WTC11 (cell line): ENCODE data around the gene OVOL1.

Experiments
- CTCF ChIP-seq: fragments of 200-600 bp; IDR thresholded peaks from 2 replicates; pipeline ENCODE4 v1.8.0; 2022; ENCODE audit warnings: antibody characterized with exemption
- ESRRA ChIP-seq: sonication (generic); formaldehyde crosslinking; IDR thresholded peaks from 2 replicates; pipeline ENCODE4 v1.8.1; 2022; ENCODE audit warnings: mild to moderate bottlenecking, missing genetic modification reagents, borderline replicate concordance
- ETV6 ChIP-seq: sonication (generic); formaldehyde crosslinking; IDR thresholded peaks from 2 replicates; pipeline ENCODE4 v1.8.1; 2022; ENCODE audit warnings: mild to moderate bottlenecking, missing genetic modification reagents
- FOXP1 ChIP-seq: sonication (generic); formaldehyde crosslinking; IDR thresholded peaks from 2 replicates; pipeline ENCODE4 v1.8.0; 2022; ENCODE audit warnings: missing genetic modification reagents, mild to moderate bottlenecking, moderate library complexity, borderline replicate concordance
- IRF2 ChIP-seq: sonication (generic); formaldehyde crosslinking; IDR thresholded peaks from 2 replicates; pipeline ENCODE4 v1.8.0; 2022; ENCODE audit warnings: low read depth, missing genetic modification reagents, borderline replicate concordance
- JUN ChIP-seq: sonication (generic); formaldehyde crosslinking; IDR thresholded peaks from 2 replicates; pipeline ENCODE4 v1.8.0; 2023; ENCODE audit warnings: mild to moderate bottlenecking, missing genetic modification reagents
- SMAD3 ChIP-seq: sonication (generic); formaldehyde crosslinking; IDR thresholded peaks from 2 replicates; pipeline ENCODE4 v1.8.0; 2022; ENCODE audit warnings: missing genetic modification reagents, mild to moderate bottlenecking, borderline replicate concordance
- SMAD4 ChIP-seq: sonication (generic); formaldehyde crosslinking; IDR thresholded peaks from 2 replicates; pipeline ENCODE4 v1.8.0; 2022; ENCODE audit warnings: mild to moderate bottlenecking, missing genetic modification reagents
- TEAD1 ChIP-seq: sonication (generic); formaldehyde crosslinking; IDR thresholded peaks from 2 replicates; pipeline ENCODE4 v1.8.0; 2022; ENCODE audit warnings: mild to moderate bottlenecking, missing genetic modification reagents
- TEAD4 ChIP-seq: sonication (generic); formaldehyde crosslinking; IDR thresholded peaks from 2 replicates; pipeline ENCODE4 v1.8.0; 2022; ENCODE audit warnings: mild to moderate bottlenecking, missing genetic modification reagents
- USF2 ChIP-seq: sonication (generic); formaldehyde crosslinking; IDR thresholded peaks from 2 replicates; pipeline ENCODE4 v1.8.1; 2023; ENCODE audit warnings: mild to moderate bottlenecking, missing genetic modification reagents, moderate library complexity
- ZNF263 ChIP-seq: sonication (generic); formaldehyde crosslinking; IDR thresholded peaks from 2 replicates; pipeline ENCODE4 v1.8.1; 2022; ENCODE audit warnings: low read depth, mild to moderate bottlenecking, moderate library complexity, missing genetic modification reagents
- ZSCAN18 ChIP-seq: fragments of 250-450 bp; sonication (Bioruptor Pico); IDR thresholded peaks from 2 replicates; pipeline ENCODE4 v2.1.2; 2022; ENCODE audit warnings: mild to moderate bottlenecking, moderate library complexity
- TF ChIP-seq, protein P1 (sequence below): fragments of 250-450 bp; sonication (Bioruptor Pico); IDR thresholded peaks from 2 replicates; pipeline ENCODE4 v1.8.0; 2021; ENCODE audit warnings: mild to moderate bottlenecking

DNA sequence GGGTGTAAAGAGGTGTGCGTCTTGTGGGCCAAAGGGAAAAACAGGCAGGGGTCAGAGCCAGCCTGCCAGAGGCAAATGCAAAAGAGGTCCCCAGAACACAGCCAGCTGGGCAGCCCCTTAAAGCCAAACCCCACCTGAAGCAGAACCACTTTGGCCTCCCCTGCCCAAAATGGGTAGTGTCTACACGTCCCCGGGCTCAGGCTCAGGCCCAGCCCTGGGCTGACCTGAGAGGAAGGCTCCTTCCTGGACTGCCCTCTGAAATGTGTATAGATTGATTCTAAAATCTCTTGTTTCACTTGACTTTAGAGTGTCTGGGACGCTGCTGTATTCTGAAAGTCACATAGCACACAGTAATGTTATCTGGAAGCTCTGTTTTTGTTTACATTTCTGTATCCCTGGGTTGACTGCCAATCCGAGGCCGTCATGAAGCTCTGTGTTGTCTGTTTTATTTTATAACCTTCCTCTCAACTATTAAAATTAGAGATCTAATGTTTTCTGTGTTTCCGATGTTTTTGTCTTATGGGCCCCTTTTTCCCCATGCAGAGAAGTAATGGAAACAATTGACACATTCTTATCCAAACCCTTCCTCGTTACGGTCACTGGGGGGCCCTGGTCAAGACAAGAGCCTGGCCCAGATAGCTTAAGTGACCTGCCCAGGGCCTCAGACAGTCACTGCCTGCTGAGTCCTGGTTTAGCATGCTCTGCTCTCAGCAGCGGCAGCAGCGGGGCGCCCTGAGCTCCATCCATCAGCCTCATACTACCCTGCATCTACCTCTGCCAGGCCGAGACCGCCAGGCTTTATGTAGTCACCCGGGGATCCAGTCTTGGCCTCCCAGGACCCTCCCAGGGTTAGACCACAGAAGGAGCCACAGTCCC lies 10.1 kb downstream of the OVOL1 start:
- TF ChIP-seq CTCF (no peak), ZSCAN18 (CRISPR knock-in tag) (no peak), SMAD3 (CRISPR knock-in tag) (no peak), JUN (CRISPR knock-in tag) (no peak), FOXP1 (CRISPR knock-in tag) (no peak), ETV6 (CRISPR knock-in tag) (no peak), ESRRA (no peak), ZNF263 (CRISPR knock-in tag) (no peak), USF2 (CRISPR knock-in tag) (no peak), IRF2 (no peak), TEAD1 (CRISPR knock-in tag) (no peak), TEAD4 (no peak), SMAD4 (CRISPR knock-in tag) (no peak)
- TF ChIP-seq, protein P1, sequence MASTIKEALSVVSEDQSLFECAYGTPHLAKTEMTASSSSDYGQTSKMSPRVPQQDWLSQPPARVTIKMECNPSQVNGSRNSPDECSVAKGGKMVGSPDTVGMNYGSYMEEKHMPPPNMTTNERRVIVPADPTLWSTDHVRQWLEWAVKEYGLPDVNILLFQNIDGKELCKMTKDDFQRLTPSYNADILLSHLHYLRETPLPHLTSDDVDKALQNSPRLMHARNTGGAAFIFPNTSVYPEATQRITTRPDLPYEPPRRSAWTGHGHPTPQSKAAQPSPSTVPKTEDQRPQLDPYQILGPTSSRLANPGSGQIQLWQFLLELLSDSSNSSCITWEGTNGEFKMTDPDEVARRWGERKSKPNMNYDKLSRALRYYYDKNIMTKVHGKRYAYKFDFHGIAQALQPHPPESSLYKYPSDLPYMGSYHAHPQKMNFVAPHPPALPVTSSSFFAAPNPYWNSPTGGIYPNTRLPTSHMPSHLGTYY (CRISPR knock-in tag), result no peak
